Fibroblast of the aortic adventitia (primary cell): ENCODE measurements around the gene CCDC18. TPM values are rescaled to one million over a fixed set of nuclear protein-coding genes. Genes with fewer than 3 reads are reported as not detected.
"Not testable (repeated sequence)": the region's sequence is repeated elsewhere in the genome, so short reads cannot be mapped to it uniquely, and the experiment has no call there.

ENCODE experiments used
- DNase-seq: peaks from one replicate; pipeline ENCODE4 v3.0.0-alpha.2; 2010; ENCODE audit warnings: low read depth
- H3K4me3 ChIP-seq: 2 replicates; pipeline ENCODE4 v1.5.1; 2011; ENCODE audit warnings: low read depth, mild to moderate bottlenecking, control low read depth, low read length, moderate library complexity
- CTCF ChIP-seq: IDR thresholded peaks from 2 replicates; pipeline ENCODE4 v1.5.1; 2011; ENCODE audit warnings: mild to moderate bottlenecking, low read length, control low read depth, inconsistent platforms; ENCODE audit not compliant: insufficient read depth
- total RNA-seq: library from RNA; depleted of rRNA; stranded (reverse); fragments of >200 nt; gene quantifications from 2 replicates; pipeline ENCODE4 v1.2.3, GENCODE V29; 2012; ENCODE audit warnings: low replicate concordance

Gene CCDC18
- total RNA-seq, 1 donor, result 16.0 TPM

- DNase-seq, result no peak
- no peak for TF ChIP-seq CTCF
- no peak overlapping the region for H3K4me3 ChIP-seq
These were observed 95.2 kb downstream of the CCDC18 start for GRCh38 chr1:93275634-93276295.

- H3K4me3 ChIP-seq, DNase-seq: not testable (repeated sequence)
These were observed 97.0 kb downstream of the CCDC18 start for GRCh38 chr1:93277530-93277929.

GRCh38 chr1:93283496-93283895, 103.0 kb downstream of the CCDC18 start:
- TF ChIP-seq CTCF, result no peak
- no peak for DNase-seq
- no peak overlapping the region for H3K4me3 ChIP-seq

DNA sequence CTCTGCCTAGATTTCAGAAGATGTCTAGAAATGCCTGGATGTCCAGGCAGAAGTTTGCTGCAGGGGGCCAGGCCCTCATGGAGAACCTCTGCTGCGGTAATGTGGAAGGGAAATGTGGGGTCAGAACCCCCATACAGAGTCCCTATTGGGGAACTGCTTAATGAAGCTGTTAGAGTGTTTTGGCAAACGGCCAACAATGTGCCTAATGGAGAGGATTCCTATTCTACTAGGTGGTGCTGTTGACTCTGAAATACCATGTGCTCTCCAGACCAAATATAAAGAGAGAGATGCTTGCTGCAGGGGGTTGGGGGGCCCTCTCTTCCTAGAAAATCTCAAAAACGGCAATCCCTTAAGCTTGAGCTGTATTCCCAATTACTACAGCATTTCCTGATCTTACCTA, 108.0 kb downstream of the CCDC18 start:
- no peak for TF ChIP-seq CTCF
- no peak overlapping the region for H3K4me3 ChIP-seq
- DNase-seq, result peak; percentile 7

DNA sequence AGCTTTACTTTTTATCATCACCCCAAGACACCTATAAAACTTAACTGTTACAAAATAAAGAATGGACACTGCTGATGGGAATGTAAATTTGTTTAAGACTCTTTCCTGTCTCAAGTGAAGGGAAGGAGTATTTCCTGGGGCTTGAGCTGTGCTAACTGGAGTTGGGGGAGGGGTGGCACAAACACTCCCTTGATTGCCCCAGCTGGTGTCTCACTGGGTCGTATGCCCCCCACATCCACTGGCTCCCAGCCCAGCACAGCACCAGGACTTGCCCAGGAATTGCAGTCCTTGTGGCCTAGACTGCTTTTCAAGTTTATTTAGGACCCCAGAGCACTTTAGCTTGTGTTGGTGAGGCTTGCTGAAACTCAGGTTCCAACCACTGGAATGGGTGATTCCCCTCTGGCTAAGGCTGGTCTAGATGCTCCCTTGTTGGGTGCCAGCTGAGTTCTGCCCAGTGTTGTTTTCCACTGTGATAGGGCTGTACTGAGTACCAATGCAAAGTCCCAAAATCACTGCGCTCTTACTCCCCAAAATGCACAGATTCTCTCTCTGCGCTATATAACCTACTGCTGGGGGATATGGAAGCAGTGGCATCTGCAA, 116.1 kb downstream of the CCDC18 start:
- no peak for TF ChIP-seq CTCF
- DNase-seq, result no peak
- H3K4me3 ChIP-seq, result no peak overlapping the region

DNA sequence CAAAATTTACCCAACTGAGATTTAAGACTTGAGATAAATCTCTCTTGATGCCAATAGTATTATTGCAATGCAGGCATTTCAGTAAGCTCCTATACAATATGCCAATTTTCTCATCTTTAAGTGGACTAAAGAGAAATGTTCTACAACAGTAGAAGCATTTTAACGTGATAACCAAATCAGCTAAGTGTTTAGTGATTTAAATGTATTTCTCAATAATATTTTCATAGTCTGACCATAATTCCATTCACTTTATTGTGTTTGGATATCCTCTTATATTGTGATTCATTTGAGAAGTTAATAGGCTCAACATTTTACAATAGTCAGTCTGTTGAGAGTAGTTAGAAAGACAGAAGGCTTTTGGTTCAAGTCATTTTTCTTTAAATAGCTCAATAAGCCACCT, 120.6 kb downstream of the CCDC18 start:
- no peak for DNase-seq
- TF ChIP-seq CTCF, result no peak
- H3K4me3 ChIP-seq, result no peak overlapping the region

- no peak for TF ChIP-seq CTCF
- DNase-seq, result no peak
- no peak overlapping the region for H3K4me3 ChIP-seq
These were observed 121.6 kb downstream of the CCDC18 start for GRCh38 chr1:93302078-93302477.
